ENCODE measurements around the gene SFMBT2. TPM values are rescaled to one million over a fixed set of nuclear protein-coding genes. Genes with fewer than 3 reads are reported as not detected.

Gene SFMBT2
- total RNA-seq, 1 experiment from 2014 or later = 1.3 TPM

GRCh38 chr10:7111089-7111488, 299.7 kb downstream of the SFMBT2 start:
- TF ChIP-seq SIN3A (IDR thresholded peaks at IDR 0.05; ENCODE audit: borderline replicate concordance, insufficient read depth, low read depth, low read length) (no peak), REST (IDR thresholded peaks at IDR 0.05; ENCODE audit: insufficient read depth in 1 of 2, low read depth in 2 of 2, low read length in 1 of 2) (no peak), TCF7L2 (IDR thresholded peaks at IDR 0.05; ENCODE audit: low read depth, low read length) (no peak), POLR2AphosphoS5 (IDR thresholded peaks at IDR 0.05; ENCODE audit: low read depth, low read length) (no peak), CTCF (IDR thresholded peaks at IDR 0.05) (no peak)
- intact Hi-C loops (cut with micrococcal nuclease; ENCODE audit: unreplicated experiment) (no loop called here), in situ Hi-C loops (cut with HindIII; ENCODE audit: low pct_unique_long_range_greater_than_20kb, low sequenced_read_pairs) (no loop called here)
- BruUV-seq (replicated peaks) = no TSS peak
- DNase-seq (ENCODE audit: low read depth, low spot score) = no peak
- ChIA-PET POLR2A (no interaction called here), CTCF (interaction anchor here (0.9 kb wide), 1 partner anchor 155 kb away, joined by 3 read pairs; no protein-coding TSS in a partner anchor)
- no peaks in the 10 kb centered on the region for H3K36me3 ChIP-seq (ENCODE audit: control insufficient read depth, insufficient read depth, low read length)
- no peaks in the 10 kb centered on the region for H3K4me1 ChIP-seq (ENCODE audit: control insufficient read depth, insufficient read depth, low read length)
- H3K27ac ChIP-seq (ENCODE audit: low read length) = no peak overlapping the region
- no peaks in the 10 kb centered on the region for H3K27me3 ChIP-seq (ENCODE audit: control insufficient read depth, insufficient read depth, low read length)
- no peaks in the 10 kb centered on the region for H3K9me3 ChIP-seq (ENCODE audit: control insufficient read depth, insufficient read depth, low read depth, low read length)
- no peak for ATAC-seq
- no peak overlapping the region for H3K4me3 ChIP-seq (ENCODE audit: low read depth in 2 of 2, low read length in 2 of 2)

All from Panc1 (cell line).